ENCODE data around the gene ANO1. TPM values are rescaled to one million over a fixed set of nuclear protein-coding genes. Genes with fewer than 3 reads are reported as not detected.

Gene ANO1
- polyA plus RNA-seq, 1 donor (not counting 4 experiments of a cell fraction or from before 2014, with no cell fraction given), result 45.2 TPM

DNA sequence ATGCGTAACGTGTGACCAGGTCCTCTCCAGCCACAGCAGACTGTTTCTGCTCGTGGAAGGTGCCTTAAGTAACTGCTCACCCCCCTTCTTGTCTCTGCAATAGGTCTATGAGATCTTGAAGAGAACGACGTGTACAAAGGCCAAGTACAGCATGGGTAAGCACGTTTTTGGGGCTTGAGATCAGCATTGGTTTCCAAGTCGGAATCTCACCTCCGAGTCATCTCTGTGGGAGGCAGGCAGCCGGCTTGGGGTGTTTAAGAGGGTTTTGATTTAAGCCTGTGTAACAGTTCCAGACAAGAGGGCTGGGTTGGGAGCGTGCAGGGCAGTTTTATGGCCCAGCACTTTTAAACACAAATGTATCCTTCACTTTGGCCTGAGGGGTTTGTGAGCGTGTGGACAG, 30.1 kb downstream of the ANO1 start:
- no peaks in the 10 kb centered on the region for H4K20me1 ChIP-seq (ENCODE audit: control insufficient read depth, extremely low read depth, insufficient read depth, low read length)
- dilution Hi-C loops (cut with MboI; ENCODE audit: extremely low pct_ligation_motif_present, low sequenced_read_pairs), result no loop called here
- no peak overlapping the region for H3K27ac ChIP-seq (ENCODE audit: control insufficient read depth, insufficient read depth, low read length)
- no peaks in the 10 kb centered on the region for H3K9me3 ChIP-seq (ENCODE audit: control insufficient read depth, low read depth, low read length)
- H3K27me3 ChIP-seq (ENCODE audit: control insufficient read depth, extremely low read depth, insufficient read depth, low read length), result no peaks in the 10 kb centered on the region
- H3K4me2 ChIP-seq (ENCODE audit: control insufficient read depth, extremely low read depth, insufficient read depth, low read depth, low read length), result no peak overlapping the region
- DNase-seq (ENCODE audit: low read depth, low spot score) (no peak), FAIRE-seq (no peak)
- H3K79me2 ChIP-seq (ENCODE audit: control insufficient read depth, insufficient read depth, low read length), result no peaks in the 10 kb centered on the region
- no peak overlapping the region for H3K4me3 ChIP-seq (ENCODE audit: control insufficient read depth in 2 of 3, extremely low read depth in 1 of 3, insufficient read depth in 2 of 3, low read depth in 1 of 3, low read length in 3 of 3)
- no peak overlapping the region for H2AFZ ChIP-seq (ENCODE audit: control insufficient read depth, low read length)
- H3K4me1 ChIP-seq (ENCODE audit: control insufficient read depth, extremely low read depth, insufficient read depth, low read length), result no peaks in the 10 kb centered on the region
- no peaks in the 10 kb centered on the region for H3K9me1 ChIP-seq (ENCODE audit: control insufficient read depth, extremely low read depth, insufficient read depth, low read length)
- peaks cover 7 to 18% of the 10 kb centered on the region in 2 experiments for H3K36me3 ChIP-seq (ENCODE audit: control insufficient read depth in 2 of 2, extremely low read depth in 1 of 2, insufficient read depth in 2 of 2, low read length in 2 of 2)
- no peak overlapping the region for H3K9ac ChIP-seq (ENCODE audit: control insufficient read depth, extremely low read depth, insufficient read depth, low read length)
- TF ChIP-seq, protein P1, sequence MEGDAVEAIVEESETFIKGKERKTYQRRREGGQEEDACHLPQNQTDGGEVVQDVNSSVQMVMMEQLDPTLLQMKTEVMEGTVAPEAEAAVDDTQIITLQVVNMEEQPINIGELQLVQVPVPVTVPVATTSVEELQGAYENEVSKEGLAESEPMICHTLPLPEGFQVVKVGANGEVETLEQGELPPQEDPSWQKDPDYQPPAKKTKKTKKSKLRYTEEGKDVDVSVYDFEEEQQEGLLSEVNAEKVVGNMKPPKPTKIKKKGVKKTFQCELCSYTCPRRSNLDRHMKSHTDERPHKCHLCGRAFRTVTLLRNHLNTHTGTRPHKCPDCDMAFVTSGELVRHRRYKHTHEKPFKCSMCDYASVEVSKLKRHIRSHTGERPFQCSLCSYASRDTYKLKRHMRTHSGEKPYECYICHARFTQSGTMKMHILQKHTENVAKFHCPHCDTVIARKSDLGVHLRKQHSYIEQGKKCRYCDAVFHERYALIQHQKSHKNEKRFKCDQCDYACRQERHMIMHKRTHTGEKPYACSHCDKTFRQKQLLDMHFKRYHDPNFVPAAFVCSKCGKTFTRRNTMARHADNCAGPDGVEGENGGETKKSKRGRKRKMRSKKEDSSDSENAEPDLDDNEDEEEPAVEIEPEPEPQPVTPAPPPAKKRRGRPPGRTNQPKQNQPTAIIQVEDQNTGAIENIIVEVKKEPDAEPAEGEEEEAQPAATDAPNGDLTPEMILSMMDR (optimal IDR thresholded peaks at IDR 0.05 in 1 of 3, IDR thresholded peaks at IDR 0.05 in 1 of 3, conservative IDR thresholded peaks at IDR 0.05 in 1 of 3; ENCODE audit: extremely low read depth in 1 of 3, insufficient read depth in 2 of 3, low read length in 3 of 3), result no peak
- TF ChIP-seq EZH2 (IDR thresholded peaks at IDR 0.05; ENCODE audit: low read length), result no peak

DNA sequence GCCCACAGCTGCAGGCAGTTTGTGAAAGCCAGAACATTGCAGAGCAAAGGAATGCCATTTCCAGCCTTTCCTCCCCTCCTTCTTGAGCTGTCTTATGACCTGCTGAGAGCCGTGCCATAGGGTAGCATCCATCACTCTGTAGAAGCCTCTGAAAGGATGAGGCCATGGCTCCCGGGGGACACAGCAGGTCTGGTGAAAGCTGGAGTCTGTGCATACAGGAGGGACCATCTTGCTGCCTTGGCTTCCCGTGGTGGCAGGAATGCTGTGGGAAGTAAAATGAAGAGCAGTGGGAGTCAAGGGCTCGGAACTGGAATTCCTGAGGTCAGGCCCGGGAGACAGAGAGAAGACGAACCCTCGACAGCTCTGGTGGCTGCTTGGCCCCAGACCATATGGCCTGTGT, 30.9 kb downstream of the ANO1 start:
- FAIRE-seq, result no peak
- Histone ChIP-seq H3K4me3 (ENCODE audit: control insufficient read depth in 2 of 3, extremely low read depth in 1 of 3, insufficient read depth in 2 of 3, low read depth in 1 of 3, low read length in 3 of 3) (no peak overlapping the region), H4K20me1 (ENCODE audit: control insufficient read depth, extremely low read depth, insufficient read depth, low read length) (no peaks in the 10 kb centered on the region), H3K4me1 (ENCODE audit: control insufficient read depth, extremely low read depth, insufficient read depth, low read length) (no peaks in the 10 kb centered on the region), H3K79me2 (ENCODE audit: control insufficient read depth, insufficient read depth, low read length) (no peaks in the 10 kb centered on the region), H3K27ac (ENCODE audit: control insufficient read depth, insufficient read depth, low read length) (no peak overlapping the region), H2AFZ (ENCODE audit: control insufficient read depth, low read length) (no peak overlapping the region), H3K27me3 (ENCODE audit: control insufficient read depth, extremely low read depth, insufficient read depth, low read length) (no peaks in the 10 kb centered on the region), H3K9me1 (ENCODE audit: control insufficient read depth, extremely low read depth, insufficient read depth, low read length) (no peaks in the 10 kb centered on the region), H3K4me2 (ENCODE audit: control insufficient read depth, extremely low read depth, insufficient read depth, low read depth, low read length) (no peak overlapping the region), H3K9me3 (ENCODE audit: control insufficient read depth, low read depth, low read length) (no peaks in the 10 kb centered on the region), H3K36me3 (ENCODE audit: control insufficient read depth in 2 of 2, extremely low read depth in 1 of 2, insufficient read depth in 2 of 2, low read length in 2 of 2) (peaks cover 8 to 16% of the 10 kb centered on the region in 2 experiments), H3K9ac (ENCODE audit: control insufficient read depth, extremely low read depth, insufficient read depth, low read length) (no peak overlapping the region)
- DNase-seq (ENCODE audit: low read depth, low spot score), result no peak
- dilution Hi-C loops (cut with MboI; ENCODE audit: extremely low pct_ligation_motif_present, low sequenced_read_pairs), result no loop called here
- TF ChIP-seq, protein P1 (optimal IDR thresholded peaks at IDR 0.05 in 1 of 3, IDR thresholded peaks at IDR 0.05 in 1 of 3, conservative IDR thresholded peaks at IDR 0.05 in 1 of 3; ENCODE audit: extremely low read depth in 1 of 3, insufficient read depth in 2 of 3, low read length in 3 of 3), result no peak
- TF ChIP-seq EZH2 (IDR thresholded peaks at IDR 0.05; ENCODE audit: low read length), result no peak

All from keratinocyte (primary cell).